Spleen (tissue), 7 donors: ENCODE measurements around the gene ARSD.

ENCODE experiments used
- CTCF ChIP-seq, 11 experiments: fragments of 200-600 bp in 7 of 11; fragments of 450-650 bp in 4 of 11; sonication (generic) in 4 of 11; IDR thresholded peaks in 8 of 11; conservative IDR thresholded peaks in 3 of 11; 1 replicate in 7 of 11; 2 replicates in 4 of 11; pipeline versions ENCODE4 v1.4.0 to v1.8.0; 2016 to 2021; ENCODE audit warnings: antibody characterized with exemption in 11 of 11, inconsistent platforms in 4 of 11, mild to moderate bottlenecking in 1 of 11
- POLR2A ChIP-seq, 3 donors: fragments of 450-650 bp; IDR thresholded peaks; one replicate each; pipeline ENCODE4 v1.5.1; 2017; ENCODE audit warnings: antibody characterized with exemption in 3 of 3, mild to moderate bottlenecking in 1 of 3
- donor health status: DM: no; HTN: no; CAD: no; lungs with moderate emphysema.
- donor health status: DM: no; HTN: no; CAD: no.
- donor health status: DM: no; HTN: no; CAD: no.

GRCh38 chrX:2921750-2922149, 7.4 kb downstream of the ARSD start:
- no peak for TF ChIP-seq POLR2A (IDR thresholded peaks at IDR 0.05)
- no peak for TF ChIP-seq CTCF (IDR thresholded peaks at IDR 0.05 in 8 of 11, conservative IDR thresholded peaks at IDR 0.05 in 3 of 11)
